Measurements from ENCODE around the gene MSMO1. TPM values are rescaled to one million over a fixed set of nuclear protein-coding genes. Genes with fewer than 3 reads are reported as not detected.
A peak's percentile ranks its signal among the peaks of the same experiment; 100 is the strongest.

Gene MSMO1
- total RNA-seq, 1 experiment from 2014 or later, result 72.9 TPM

DNA sequence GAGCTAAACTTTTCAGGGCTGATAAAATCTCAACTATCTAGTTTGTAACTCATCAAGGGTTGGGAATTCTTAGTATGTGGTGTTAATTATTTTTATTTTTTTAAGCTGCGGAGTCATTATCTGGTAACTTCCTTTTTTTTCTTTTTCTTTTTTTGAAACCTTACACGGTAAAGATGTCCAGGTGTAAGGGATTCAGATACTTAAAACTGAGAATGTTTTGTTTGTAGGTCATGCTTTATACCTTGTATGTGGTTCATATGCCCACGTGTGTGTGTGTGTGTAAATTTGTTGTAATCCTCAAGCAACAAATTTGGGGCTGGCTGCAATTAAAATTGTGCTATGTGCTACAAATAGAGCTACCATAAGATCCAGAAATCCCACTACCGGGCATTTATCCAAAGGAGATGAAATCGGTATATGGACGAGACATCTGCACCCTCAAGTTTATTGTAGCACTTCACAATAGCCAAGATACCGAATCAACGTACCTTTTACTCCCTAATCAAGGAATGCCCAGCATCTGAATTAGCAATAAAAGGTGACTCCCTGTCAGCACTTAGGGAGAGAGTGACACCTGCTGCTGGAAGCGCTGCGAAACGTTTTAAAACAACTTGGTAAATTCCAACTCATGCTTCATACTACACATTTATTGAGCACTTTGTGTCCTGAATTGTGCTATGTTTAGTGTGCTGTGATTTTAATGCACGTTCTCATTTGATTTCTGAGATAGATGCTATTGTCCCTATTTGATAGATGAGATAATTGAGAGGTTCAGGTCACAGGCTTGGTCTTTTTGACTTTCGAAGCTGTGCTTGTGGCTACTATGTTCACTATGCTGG, 16.1 kb downstream of the MSMO1 start:
- no peak overlapping the region for H3K4me3 Mint-ChIP-seq
- ChIA-PET POLR2A (interaction anchor here (1.4 kb wide), 1 partner anchor 16 kb away, joined by 7 read pairs; the partner anchor contains the start of gene MSMO1), CTCF (interaction anchor here (0.6 to 7.7 kb wide), 7 partner anchors 12 to 246 kb away, joined by 3 to 123 read pairs (median 5); partner anchors contain the start of genes CPE and TMEM192)
- no peaks in the 10 kb centered on the region for H3K27me3 Mint-ChIP-seq (ENCODE audit: low read depth)
- no peaks in the 10 kb centered on the region for H3K4me1 Mint-ChIP-seq
- DNase-seq (ENCODE audit: low spot score) (no peak), ATAC-seq (peak; percentile 70)
- no peak for TF ChIP-seq EMX1 (CRISPR knock-in tag; IDR thresholded peaks at IDR 0.05)
- TF ChIP-seq, protein P1, sequence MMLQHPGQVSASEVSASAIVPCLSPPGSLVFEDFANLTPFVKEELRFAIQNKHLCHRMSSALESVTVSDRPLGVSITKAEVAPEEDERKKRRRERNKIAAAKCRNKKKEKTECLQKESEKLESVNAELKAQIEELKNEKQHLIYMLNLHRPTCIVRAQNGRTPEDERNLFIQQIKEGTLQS (CRISPR knock-in tag; conservative IDR thresholded peaks at IDR 0.05), result no peak
- no peak for TF ChIP-seq KAT7 (CRISPR knock-in tag; IDR thresholded peaks at IDR 0.05; ENCODE audit: borderline replicate concordance)
- no peak for TF ChIP-seq FOXK1 (CRISPR knock-in tag; IDR thresholded peaks at IDR 0.05)
- 0 out of 2 replicates have a peak, but pooled peaks have one; percentile 29 for TF ChIP-seq ETV6 (CRISPR knock-in tag; IDR thresholded peaks at IDR 0.05)
- 0 out of 2 replicates have a peak, but pooled peaks have one; percentile 52 for TF ChIP-seq PRRX2 (CRISPR knock-in tag; IDR thresholded peaks at IDR 0.05)
- TF ChIP-seq, protein P2, sequence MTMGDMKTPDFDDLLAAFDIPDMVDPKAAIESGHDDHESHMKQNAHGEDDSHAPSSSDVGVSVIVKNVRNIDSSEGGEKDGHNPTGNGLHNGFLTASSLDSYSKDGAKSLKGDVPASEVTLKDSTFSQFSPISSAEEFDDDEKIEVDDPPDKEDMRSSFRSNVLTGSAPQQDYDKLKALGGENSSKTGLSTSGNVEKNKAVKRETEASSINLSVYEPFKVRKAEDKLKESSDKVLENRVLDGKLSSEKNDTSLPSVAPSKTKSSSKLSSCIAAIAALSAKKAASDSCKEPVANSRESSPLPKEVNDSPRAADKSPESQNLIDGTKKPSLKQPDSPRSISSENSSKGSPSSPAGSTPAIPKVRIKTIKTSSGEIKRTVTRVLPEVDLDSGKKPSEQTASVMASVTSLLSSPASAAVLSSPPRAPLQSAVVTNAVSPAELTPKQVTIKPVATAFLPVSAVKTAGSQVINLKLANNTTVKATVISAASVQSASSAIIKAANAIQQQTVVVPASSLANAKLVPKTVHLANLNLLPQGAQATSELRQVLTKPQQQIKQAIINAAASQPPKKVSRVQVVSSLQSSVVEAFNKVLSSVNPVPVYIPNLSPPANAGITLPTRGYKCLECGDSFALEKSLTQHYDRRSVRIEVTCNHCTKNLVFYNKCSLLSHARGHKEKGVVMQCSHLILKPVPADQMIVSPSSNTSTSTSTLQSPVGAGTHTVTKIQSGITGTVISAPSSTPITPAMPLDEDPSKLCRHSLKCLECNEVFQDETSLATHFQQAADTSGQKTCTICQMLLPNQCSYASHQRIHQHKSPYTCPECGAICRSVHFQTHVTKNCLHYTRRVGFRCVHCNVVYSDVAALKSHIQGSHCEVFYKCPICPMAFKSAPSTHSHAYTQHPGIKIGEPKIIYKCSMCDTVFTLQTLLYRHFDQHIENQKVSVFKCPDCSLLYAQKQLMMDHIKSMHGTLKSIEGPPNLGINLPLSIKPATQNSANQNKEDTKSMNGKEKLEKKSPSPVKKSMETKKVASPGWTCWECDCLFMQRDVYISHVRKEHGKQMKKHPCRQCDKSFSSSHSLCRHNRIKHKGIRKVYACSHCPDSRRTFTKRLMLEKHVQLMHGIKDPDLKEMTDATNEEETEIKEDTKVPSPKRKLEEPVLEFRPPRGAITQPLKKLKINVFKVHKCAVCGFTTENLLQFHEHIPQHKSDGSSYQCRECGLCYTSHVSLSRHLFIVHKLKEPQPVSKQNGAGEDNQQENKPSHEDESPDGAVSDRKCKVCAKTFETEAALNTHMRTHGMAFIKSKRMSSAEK (CRISPR knock-in tag; IDR thresholded peaks at IDR 0.05; ENCODE audit: borderline replicate concordance), result peak; percentile 10; the same call in 1 of the 2 replicates
- 0 out of 2 replicates have a peak overlapping the region, but pooled peaks have one; percentile 70 for H3K27ac Mint-ChIP-seq
- peaks cover 33% of the 10 kb centered on the region for H3K36me3 Mint-ChIP-seq
- no peaks in the 10 kb centered on the region for H3K9me3 Mint-ChIP-seq

DNA sequence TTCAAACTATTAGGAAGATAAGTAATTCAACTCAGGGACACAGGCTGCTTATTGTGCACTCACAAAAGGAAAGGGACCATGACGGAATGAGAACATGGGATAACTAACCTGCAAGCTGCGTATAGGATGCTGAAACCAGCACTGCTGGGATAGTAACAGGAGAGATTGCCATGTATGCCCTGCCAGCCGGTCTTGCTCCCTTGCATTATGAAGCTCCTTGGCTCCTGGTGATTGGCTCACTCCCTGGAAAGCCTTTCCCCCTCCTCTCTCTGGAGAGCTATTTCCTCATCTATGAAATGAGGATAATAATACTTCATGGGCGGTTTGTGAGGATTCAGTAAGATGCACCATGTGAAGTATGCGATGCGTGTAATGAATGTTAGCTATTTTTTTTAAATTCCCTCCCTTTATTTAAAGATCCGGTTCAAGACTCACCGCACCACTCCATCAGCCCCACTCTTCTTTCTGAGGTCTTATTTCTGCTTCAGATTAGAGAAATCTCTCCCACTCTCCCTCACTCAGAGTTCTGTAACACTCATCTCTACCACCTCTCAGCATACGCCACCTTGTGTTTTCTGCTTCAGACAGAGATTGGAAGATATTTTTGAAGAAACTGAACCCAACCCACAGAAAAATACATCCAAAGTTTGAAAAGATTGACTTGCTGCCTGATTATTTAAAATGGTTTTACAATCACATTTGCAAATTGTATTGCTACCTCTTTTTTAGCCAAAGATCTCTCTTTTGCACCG, 18.4 kb downstream of the MSMO1 start:
- H3K27me3 Mint-ChIP-seq (ENCODE audit: low read depth), result no peaks in the 10 kb centered on the region; the same call in 1 of the 2 replicates
- DNase-seq (ENCODE audit: low spot score) (no peak), ATAC-seq (peak; percentile 61)
- no peak overlapping the region for H3K4me3 Mint-ChIP-seq
- H3K27ac Mint-ChIP-seq, result 0 out of 2 replicates have a peak overlapping the region, but pooled peaks have one; percentile 4
- peaks cover 11% of the 10 kb centered on the region for H3K36me3 Mint-ChIP-seq
- ChIA-PET CTCF (interaction anchor here (0.7 to 7.7 kb wide), 4 partner anchors 11 to 233 kb away, joined by 3 to 123 read pairs (median 4); partner anchors contain the start of genes MSMO1 and TMEM192), POLR2A (interaction anchor here (0.6 kb wide), 1 partner anchor 35 kb away, joined by 3 read pairs; no protein-coding TSS in a partner anchor)
- TF ChIP-seq ZNF396 (CRISPR knock-in tag; IDR thresholded peaks at IDR 0.05; ENCODE audit: borderline replicate concordance) (no peak), CBFB (CRISPR knock-in tag; IDR thresholded peaks at IDR 0.05; ENCODE audit: low read depth) (no peak), JUN (CRISPR knock-in tag; IDR thresholded peaks at IDR 0.05) (no peak), FOXJ3 (CRISPR knock-in tag; IDR thresholded peaks at IDR 0.05; ENCODE audit: borderline replicate concordance) (no peak), SMAD3 (CRISPR knock-in tag; IDR thresholded peaks at IDR 0.05; ENCODE audit: borderline replicate concordance) (no peak), ZNF232 (CRISPR knock-in tag; IDR thresholded peaks at IDR 0.05) (no peak)
- TF ChIP-seq, protein P1 (CRISPR knock-in tag; conservative IDR thresholded peaks at IDR 0.05), result no peak
- TF ChIP-seq, protein P3, sequence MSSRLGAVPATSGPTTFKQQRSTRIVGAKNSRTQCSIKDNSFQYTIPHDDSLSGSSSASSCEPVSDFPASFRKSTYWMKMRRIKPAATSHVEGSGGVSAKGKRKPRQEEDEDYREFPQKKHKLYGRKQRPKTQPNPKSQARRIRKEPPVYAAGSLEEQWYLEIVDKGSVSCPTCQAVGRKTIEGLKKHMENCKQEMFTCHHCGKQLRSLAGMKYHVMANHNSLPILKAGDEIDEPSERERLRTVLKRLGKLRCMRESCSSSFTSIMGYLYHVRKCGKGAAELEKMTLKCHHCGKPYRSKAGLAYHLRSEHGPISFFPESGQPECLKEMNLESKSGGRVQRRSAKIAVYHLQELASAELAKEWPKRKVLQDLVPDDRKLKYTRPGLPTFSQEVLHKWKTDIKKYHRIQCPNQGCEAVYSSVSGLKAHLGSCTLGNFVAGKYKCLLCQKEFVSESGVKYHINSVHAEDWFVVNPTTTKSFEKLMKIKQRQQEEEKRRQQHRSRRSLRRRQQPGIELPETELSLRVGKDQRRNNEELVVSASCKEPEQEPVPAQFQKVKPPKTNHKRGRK (CRISPR knock-in tag; IDR thresholded peaks at IDR 0.05; ENCODE audit: borderline replicate concordance), result no peak
- TF ChIP-seq, protein P4, sequence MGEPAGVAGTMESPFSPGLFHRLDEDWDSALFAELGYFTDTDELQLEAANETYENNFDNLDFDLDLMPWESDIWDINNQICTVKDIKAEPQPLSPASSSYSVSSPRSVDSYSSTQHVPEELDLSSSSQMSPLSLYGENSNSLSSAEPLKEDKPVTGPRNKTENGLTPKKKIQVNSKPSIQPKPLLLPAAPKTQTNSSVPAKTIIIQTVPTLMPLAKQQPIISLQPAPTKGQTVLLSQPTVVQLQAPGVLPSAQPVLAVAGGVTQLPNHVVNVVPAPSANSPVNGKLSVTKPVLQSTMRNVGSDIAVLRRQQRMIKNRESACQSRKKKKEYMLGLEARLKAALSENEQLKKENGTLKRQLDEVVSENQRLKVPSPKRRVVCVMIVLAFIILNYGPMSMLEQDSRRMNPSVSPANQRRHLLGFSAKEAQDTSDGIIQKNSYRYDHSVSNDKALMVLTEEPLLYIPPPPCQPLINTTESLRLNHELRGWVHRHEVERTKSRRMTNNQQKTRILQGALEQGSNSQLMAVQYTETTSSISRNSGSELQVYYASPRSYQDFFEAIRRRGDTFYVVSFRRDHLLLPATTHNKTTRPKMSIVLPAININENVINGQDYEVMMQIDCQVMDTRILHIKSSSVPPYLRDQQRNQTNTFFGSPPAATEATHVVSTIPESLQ (CRISPR knock-in tag; IDR thresholded peaks at IDR 0.05), result no peak
- H3K4me1 Mint-ChIP-seq, result no peaks in the 10 kb centered on the region
- H3K9me3 Mint-ChIP-seq, result 0 out of 2 replicates have a peak, but pooled peaks cover 2% of the 10 kb centered on the region

Data from WTC11 (cell line).